Mucosa of descending colon (tissue), 3 donors: ENCODE measurements around the gene TOP2B. TPM values are rescaled to one million over a fixed set of nuclear protein-coding genes. Genes with fewer than 3 reads are reported as not detected.

Experiments used
- ATAC-seq: fragments of 200-7000 bp; cut with Tn5 transposase; one replicate; pipeline ENCODE4 v1.9.1; 2020; ENCODE audit warnings: mild to moderate bottlenecking, moderate library complexity
- DNase-seq, 3 donors: peaks; one replicate each; pipeline ENCODE4 v3.0.0-alpha.2; 2020
- H3K36me3 ChIP-seq: fragments of 200-600 bp; one replicate; pipeline ENCODE4 v1.8.0; 2021; ENCODE audit warnings: low read depth, mild to moderate bottlenecking
- H3K4me1 ChIP-seq: fragments of 200-600 bp; one replicate; pipeline ENCODE4 v1.8.0; 2021; ENCODE audit warnings: low read depth, mild to moderate bottlenecking
- H3K4me3 ChIP-seq: fragments of 200-600 bp; one replicate; pipeline ENCODE4 v1.8.0; 2021; ENCODE audit warnings: mild to moderate bottlenecking
- H3K9me3 ChIP-seq: fragments of 200-600 bp; one replicate; pipeline ENCODE4 v1.8.0; 2021; ENCODE audit warnings: mild to moderate bottlenecking
- intact Hi-C, 2 donors: fragments of 100-400 bp; cut with DNase I in 1 of 2; cut with micrococcal nuclease in 1 of 2; formaldehyde crosslinking; loops; one replicate each; pipeline versions ENCODE4 v1.11.0 to v1.11.1; 2022; cut with DNase I, micrococcal nuclease
- total RNA-seq, 3 donors: library from RNA; stranded (reverse); fragmentation: NEBNext Ultra II Directional in 2 of 3; extraction: Animal tissue kit (Norgen Biotek cat#: 25700) in 2 of 3; gene quantifications; one replicate each; pipeline versions ENCODE4 v1.2.1 to v1.2.4, GENCODE V29; 2021 to 2023
- TF ChIP-seq, protein P1 (sequence below): fragments of 200-600 bp; IDR thresholded peaks from one replicate; pipeline ENCODE4 v1.8.0; 2022; ENCODE audit warnings: antibody characterized with exemption, mild to moderate bottlenecking
- donor health status: DM: no; HTN: no; CAD: no; lungs with moderate emphysema.
- donor health status: DM: no; HTN: no; CAD: no.
- donor health status: DM: no; HTN: yes; CAD: no.

The TOP2B gene
- total RNA-seq, 3 donors from 2014 or later = 72.1 to 111 (median 91.6) TPM

DNA sequence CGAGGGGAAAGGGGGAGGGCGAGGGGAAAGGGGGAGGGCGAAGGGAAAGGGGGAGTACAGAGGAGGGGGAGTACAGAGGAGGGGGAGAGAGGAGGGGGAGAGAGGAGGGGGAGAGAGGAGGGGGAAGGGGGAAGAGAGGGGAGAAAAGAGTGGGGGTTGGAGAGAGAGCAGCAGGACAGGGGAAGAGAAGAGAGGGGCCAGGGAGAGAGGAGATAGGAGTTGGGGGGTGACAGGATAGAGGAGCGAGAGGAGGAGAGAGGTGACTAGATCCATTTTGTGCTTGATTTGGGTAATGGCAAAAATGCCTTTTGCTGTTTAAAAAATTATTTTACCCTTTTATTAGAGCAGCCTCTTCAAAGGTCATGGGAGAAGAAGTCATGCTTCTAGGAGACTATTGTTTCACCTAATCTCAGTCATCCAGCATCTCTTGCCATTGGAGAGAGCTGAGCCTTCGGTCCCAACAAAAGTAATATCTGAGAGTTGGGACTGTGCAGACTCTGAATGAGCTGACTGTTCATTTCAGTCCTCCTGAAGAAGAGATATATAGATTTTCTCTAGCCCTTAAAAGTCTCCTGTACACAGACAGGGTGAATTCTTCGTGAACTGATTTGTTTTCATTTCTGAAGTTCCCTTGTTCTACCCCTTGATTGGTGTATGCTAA is 15.1 kb upstream of the TOP2B start:
- no peaks in the 10 kb centered on the region for H3K9me3 ChIP-seq
- no peaks in the 10 kb centered on the region for H3K4me1 ChIP-seq
- no peaks in the 10 kb centered on the region for H3K36me3 ChIP-seq
- ATAC-seq (no peak), DNase-seq (no peak)
- TF ChIP-seq, protein P1, sequence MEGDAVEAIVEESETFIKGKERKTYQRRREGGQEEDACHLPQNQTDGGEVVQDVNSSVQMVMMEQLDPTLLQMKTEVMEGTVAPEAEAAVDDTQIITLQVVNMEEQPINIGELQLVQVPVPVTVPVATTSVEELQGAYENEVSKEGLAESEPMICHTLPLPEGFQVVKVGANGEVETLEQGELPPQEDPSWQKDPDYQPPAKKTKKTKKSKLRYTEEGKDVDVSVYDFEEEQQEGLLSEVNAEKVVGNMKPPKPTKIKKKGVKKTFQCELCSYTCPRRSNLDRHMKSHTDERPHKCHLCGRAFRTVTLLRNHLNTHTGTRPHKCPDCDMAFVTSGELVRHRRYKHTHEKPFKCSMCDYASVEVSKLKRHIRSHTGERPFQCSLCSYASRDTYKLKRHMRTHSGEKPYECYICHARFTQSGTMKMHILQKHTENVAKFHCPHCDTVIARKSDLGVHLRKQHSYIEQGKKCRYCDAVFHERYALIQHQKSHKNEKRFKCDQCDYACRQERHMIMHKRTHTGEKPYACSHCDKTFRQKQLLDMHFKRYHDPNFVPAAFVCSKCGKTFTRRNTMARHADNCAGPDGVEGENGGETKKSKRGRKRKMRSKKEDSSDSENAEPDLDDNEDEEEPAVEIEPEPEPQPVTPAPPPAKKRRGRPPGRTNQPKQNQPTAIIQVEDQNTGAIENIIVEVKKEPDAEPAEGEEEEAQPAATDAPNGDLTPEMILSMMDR = no peak
- no peak overlapping the region for H3K4me3 ChIP-seq
- intact Hi-C loops = no loop called here

- TF ChIP-seq, protein P1 = no peak
- Histone ChIP-seq H3K4me3 (no peak overlapping the region), H3K4me1 (no peaks in the 10 kb centered on the region), H3K36me3 (no peaks in the 10 kb centered on the region), H3K9me3 (no peaks in the 10 kb centered on the region)
- DNase-seq = no peak
- ATAC-seq = no peak
- intact Hi-C loops = no loop called here
Measured at GRCh38 chr3:25679166-25679565, 14.5 kb upstream of the TOP2B start.

DNA sequence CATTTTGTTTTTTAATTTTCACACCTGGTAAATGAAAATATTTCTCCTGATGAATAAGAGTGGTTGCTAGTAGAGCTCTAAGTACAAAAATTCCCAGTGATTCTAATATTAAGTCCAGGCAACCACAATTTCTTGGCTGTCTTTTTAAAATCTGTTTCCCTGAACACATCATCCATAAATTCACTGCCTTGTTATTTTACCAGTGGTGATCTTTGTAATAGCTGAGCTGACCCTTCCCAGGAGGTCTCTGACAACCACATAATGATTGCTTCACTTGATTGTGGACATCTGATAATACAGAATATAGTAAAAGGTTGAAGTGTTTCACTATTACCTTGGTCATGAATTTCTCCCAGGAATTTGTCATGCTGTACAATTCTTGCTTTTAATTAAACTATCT is 13.9 kb upstream of the TOP2B start:
- Histone ChIP-seq H3K4me1 (no peaks in the 10 kb centered on the region), H3K36me3 (no peaks in the 10 kb centered on the region), H3K4me3 (no peak overlapping the region), H3K9me3 (no peaks in the 10 kb centered on the region)
- ATAC-seq (no peak), DNase-seq (no peak)
- TF ChIP-seq, protein P1 = no peak
- intact Hi-C loops = no loop called here

DNA sequence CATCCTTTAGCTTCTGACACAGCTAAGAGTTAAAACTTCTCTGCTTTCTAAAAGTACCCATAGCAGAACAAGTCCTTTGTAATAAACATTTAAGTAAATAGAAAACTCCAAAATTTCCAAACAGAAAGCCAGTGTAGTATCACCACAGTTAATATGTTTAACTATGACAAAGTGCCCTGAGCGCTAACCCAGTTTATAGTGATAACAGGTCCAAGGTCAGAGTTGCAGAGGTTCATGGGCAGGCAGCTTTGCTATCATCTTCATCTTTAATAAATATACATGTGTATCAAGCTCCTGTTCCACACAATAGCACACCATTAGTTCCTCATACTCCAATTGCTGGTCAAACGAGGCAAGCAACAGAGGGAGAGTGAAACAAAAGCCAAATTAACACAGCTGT is 12.4 kb upstream of the TOP2B start:
- DNase-seq (no peak), ATAC-seq (no peak)
- intact Hi-C loops = no loop called here
- Histone ChIP-seq H3K4me3 (no peak overlapping the region), H3K4me1 (no peaks in the 10 kb centered on the region), H3K36me3 (no peaks in the 10 kb centered on the region), H3K9me3 (no peaks in the 10 kb centered on the region)
- TF ChIP-seq, protein P1 = no peak

- no peaks in the 10 kb centered on the region for H3K4me1 ChIP-seq
- intact Hi-C loops = no loop called here
- TF ChIP-seq, protein P1 = no peak
- H3K4me3 ChIP-seq = no peak overlapping the region
- no peak for DNase-seq
- ATAC-seq = no peak
- no peaks in the 10 kb centered on the region for H3K36me3 ChIP-seq
- no peaks in the 10 kb centered on the region for H3K9me3 ChIP-seq
Measured at GRCh38 chr3:25674670-25675069, 10.0 kb upstream of the TOP2B start.
